ENCODE data around the gene GZF1.
"Not testable (repeated sequence)": the region's sequence is repeated elsewhere in the genome, so short reads cannot be mapped to it uniquely, and the experiment has no call there.

The GZF1 gene

DNA sequence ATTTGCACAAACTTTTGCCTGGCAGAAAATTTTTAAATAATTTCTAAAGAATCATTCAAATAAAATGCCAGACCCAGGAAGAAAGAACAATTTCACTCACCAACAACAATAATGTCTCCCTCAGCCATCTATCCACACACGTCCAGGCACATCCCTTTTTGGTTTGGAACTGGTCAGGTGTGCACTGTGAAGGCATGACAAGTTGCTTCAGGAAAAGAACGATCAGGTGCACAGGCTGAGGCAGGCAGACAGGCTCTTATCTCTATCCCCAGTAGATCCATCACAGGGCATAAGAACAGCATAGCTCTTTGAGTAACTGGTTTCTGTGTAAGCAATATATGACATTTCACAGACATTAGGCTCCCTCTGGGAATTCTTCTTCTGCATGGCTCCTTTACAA lies 29.5 kb upstream of the GZF1 start:
- in situ Hi-C loops (cut with HindIII; ENCODE audit: low pct_unique_long_range_greater_than_20kb, low sequenced_read_pairs), result no loop called here
- no peak for TF ChIP-seq JUND (IDR thresholded peaks at IDR 0.05; ENCODE audit: low read depth)
- DNase-seq (ENCODE audit: low read depth in 1 of 2, low spot score in 1 of 2), result no peak

DNA sequence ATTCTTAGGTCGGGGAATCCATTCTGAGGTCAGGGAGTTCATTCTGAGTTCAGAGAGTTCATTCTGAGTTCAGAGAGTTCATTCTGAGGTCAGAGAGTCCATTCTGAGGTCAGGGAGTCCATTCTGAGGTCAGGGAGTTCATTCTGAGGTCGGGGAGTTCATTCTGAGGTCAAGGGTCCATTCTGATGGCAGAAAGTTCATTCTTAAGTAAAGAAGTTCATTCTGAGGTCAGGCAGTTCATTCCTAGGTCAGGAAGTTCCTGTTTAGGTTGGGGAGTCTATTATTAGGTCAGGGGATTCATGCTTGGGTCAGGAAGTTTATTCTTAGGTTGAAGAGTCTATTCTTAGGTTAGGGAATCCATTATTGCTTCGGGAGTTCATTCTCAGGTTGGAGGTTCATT lies 27.9 kb upstream of the GZF1 start:
- in situ Hi-C loops (cut with HindIII; ENCODE audit: low pct_unique_long_range_greater_than_20kb, low sequenced_read_pairs), result no loop called here

GRCh38 chr20:23335521-23335920 lies 26.5 kb upstream of the GZF1 start:
- DNase-seq (ENCODE audit: low read depth in 1 of 2, low spot score in 1 of 2), result no peak
- in situ Hi-C loops (cut with HindIII; ENCODE audit: low pct_unique_long_range_greater_than_20kb, low sequenced_read_pairs), result no loop called here
- TF ChIP-seq JUND (IDR thresholded peaks at IDR 0.05; ENCODE audit: low read depth), result no peak

More for the DNA sequence above, 27.9 kb upstream of the GZF1 start:
- TF ChIP-seq JUND (IDR thresholded peaks at IDR 0.05; ENCODE audit: low read depth), result no peak
- no peak for DNase-seq (ENCODE audit: low read depth in 1 of 2, low spot score in 1 of 2)

- no peak for DNase-seq (ENCODE audit: low read depth in 1 of 2, low spot score in 1 of 2)
- in situ Hi-C loops (cut with HindIII; ENCODE audit: low pct_unique_long_range_greater_than_20kb, low sequenced_read_pairs), result no loop called here
- no peak for TF ChIP-seq JUND (IDR thresholded peaks at IDR 0.05; ENCODE audit: low read depth)
Observed at GRCh38 chr20:23336476-23336875, 25.5 kb upstream of the GZF1 start.

GRCh38 chr20:23337312-23337711 lies 24.7 kb upstream of the GZF1 start:
- DNase-seq (ENCODE audit: low read depth in 1 of 2, low spot score in 1 of 2), result no peak
- in situ Hi-C loops (cut with HindIII; ENCODE audit: low pct_unique_long_range_greater_than_20kb, low sequenced_read_pairs), result no loop called here
- TF ChIP-seq JUND (IDR thresholded peaks at IDR 0.05; ENCODE audit: low read depth), result no peak

DNA sequence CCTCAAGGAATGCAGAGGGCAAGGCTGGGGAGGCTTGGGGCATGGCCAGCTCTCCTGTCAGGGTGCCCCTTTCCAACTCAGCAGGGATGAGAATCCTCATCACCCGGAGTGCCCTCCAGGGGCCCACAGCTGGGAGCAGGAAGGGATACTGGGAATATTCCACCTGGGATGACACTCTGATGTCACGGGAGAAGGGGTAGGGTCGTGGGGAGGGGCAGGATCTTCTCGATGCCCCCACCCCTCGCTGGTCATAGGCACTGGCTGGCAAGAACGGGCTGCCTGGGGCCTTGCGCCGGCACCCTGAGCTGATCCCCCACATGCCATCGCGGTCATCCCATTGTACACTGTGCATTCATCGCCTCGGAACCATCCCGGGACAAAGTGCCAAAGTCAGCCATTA lies 22.0 kb upstream of the GZF1 start:
- TF ChIP-seq JUND (IDR thresholded peaks at IDR 0.05; ENCODE audit: low read depth), result no peak
- DNase-seq (ENCODE audit: low read depth in 1 of 2, low spot score in 1 of 2), result no peak
- in situ Hi-C loops (cut with HindIII; ENCODE audit: low pct_unique_long_range_greater_than_20kb, low sequenced_read_pairs), result no loop called here

DNA sequence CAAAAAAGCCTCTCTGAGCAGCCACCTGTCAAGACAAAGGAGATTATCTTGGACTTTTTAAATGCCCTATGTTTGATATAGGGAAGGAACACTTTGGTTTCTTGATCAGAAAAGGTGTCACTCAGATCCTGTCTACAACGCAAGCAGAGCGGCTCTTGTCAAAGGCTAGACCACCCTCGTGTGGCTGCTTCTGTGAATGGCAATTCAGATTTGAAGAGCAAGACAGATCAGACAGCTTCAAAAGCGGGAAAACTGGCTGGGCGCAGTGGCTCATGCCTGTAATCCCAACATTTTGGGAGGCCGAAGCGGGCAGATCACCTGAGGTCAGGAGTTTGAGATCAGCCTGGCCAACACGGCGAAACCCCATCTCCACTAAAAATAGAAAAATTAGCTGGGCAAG lies 21.5 kb upstream of the GZF1 start:
- in situ Hi-C loops (cut with HindIII; ENCODE audit: low pct_unique_long_range_greater_than_20kb, low sequenced_read_pairs), result no loop called here

GRCh38 chr20:23341073-23341472 lies 20.9 kb upstream of the GZF1 start:
- no peak for TF ChIP-seq JUND (IDR thresholded peaks at IDR 0.05; ENCODE audit: low read depth)
- DNase-seq (ENCODE audit: low read depth in 1 of 2, low spot score in 1 of 2), result no peak
- in situ Hi-C loops (cut with HindIII; ENCODE audit: low pct_unique_long_range_greater_than_20kb, low sequenced_read_pairs), result no loop called here

More for the DNA sequence above, 21.5 kb upstream of the GZF1 start:
- DNase-seq (ENCODE audit: low read depth in 1 of 2, low spot score in 1 of 2), result peak; percentile 69 to 89
- no peak for TF ChIP-seq JUND (IDR thresholded peaks at IDR 0.05; ENCODE audit: low read depth)

DNA sequence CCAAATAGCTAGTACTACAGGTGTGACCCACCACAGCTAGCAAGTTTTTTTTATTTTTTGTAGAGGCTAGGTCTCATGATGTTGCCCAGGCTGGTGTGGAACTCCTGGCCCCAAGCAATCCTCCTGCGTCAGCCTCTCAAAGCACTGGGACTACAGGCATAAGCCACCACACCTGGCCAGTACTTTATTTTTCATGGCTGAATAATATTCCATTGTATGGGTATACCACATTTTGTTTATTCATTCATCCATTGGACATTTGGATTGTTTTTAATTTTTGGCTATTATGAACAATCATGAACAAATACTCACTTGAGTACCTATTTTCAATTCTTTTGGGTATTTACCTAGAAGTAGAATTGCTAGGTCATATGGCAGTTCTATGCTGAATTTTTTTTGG lies 18.4 kb upstream of the GZF1 start:
- DNase-seq (ENCODE audit: low read depth in 1 of 2, low spot score in 1 of 2), result no peak
- in situ Hi-C loops (cut with HindIII; ENCODE audit: low pct_unique_long_range_greater_than_20kb, low sequenced_read_pairs), result no loop called here
- TF ChIP-seq JUND (IDR thresholded peaks at IDR 0.05; ENCODE audit: low read depth), result no peak

- no peak for TF ChIP-seq JUND (IDR thresholded peaks at IDR 0.05; ENCODE audit: low read depth)
- in situ Hi-C loops (cut with HindIII; ENCODE audit: low pct_unique_long_range_greater_than_20kb, low sequenced_read_pairs), result no loop called here
- DNase-seq (ENCODE audit: low read depth in 1 of 2, low spot score in 1 of 2), result no peak
Observed at GRCh38 chr20:23344336-23344735, 17.6 kb upstream of the GZF1 start.

DNA sequence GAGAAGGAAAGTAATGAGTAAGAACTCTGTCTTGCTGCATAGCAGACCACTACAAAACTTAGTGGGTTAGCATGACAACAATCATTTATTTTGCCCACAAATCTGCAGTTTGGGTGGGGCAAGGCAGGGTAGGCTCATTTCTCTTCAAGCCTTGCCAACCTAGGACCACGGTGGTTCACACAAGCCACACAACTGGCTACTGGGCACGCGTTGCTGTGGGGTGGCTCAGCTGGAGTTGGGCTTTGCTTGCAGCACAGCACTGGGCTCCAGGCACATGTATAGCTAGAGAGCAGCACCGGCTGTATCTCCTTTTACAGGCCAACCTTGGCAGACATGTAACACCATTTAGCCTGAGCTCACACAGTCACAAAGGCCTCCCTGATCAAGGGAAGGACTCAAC lies 16.0 kb upstream of the GZF1 start:
- no peak for TF ChIP-seq JUND (IDR thresholded peaks at IDR 0.05; ENCODE audit: low read depth)
- in situ Hi-C loops (cut with HindIII; ENCODE audit: low pct_unique_long_range_greater_than_20kb, low sequenced_read_pairs), result no loop called here
- DNase-seq (ENCODE audit: low read depth in 1 of 2, low spot score in 1 of 2), result no peak

- DNase-seq (ENCODE audit: low read depth in 1 of 2, low spot score in 1 of 2), result no peak
- in situ Hi-C loops (cut with HindIII; ENCODE audit: low pct_unique_long_range_greater_than_20kb, low sequenced_read_pairs), result no loop called here
- TF ChIP-seq JUND (IDR thresholded peaks at IDR 0.05; ENCODE audit: low read depth), result no peak
Observed at GRCh38 chr20:23347791-23348190, 14.2 kb upstream of the GZF1 start.

- DNase-seq (ENCODE audit: low read depth in 1 of 2, low spot score in 1 of 2); in situ Hi-C loops (cut with HindIII; ENCODE audit: low pct_unique_long_range_greater_than_20kb, low sequenced_read_pairs): not testable (repeated sequence)
Observed at GRCh38 chr20:23348510-23348909, 13.5 kb upstream of the GZF1 start.

- peak; percentile 61 to 92 for DNase-seq (ENCODE audit: low read depth in 1 of 2, low spot score in 1 of 2)
- in situ Hi-C loops (cut with HindIII; ENCODE audit: low pct_unique_long_range_greater_than_20kb, low sequenced_read_pairs), result no loop called here
- TF ChIP-seq JUND (IDR thresholded peaks at IDR 0.05; ENCODE audit: low read depth), result no peak
Observed at GRCh38 chr20:23349338-23350195, 12.4 kb upstream of the GZF1 start.
